Activated naive CD8-positive, alpha-beta T cell treated with anti-CD3 and anti-CD28 coated beads, Interleukin-2, amount 50 U/mL, for 24 hours (primary cell): ENCODE measurements around the gene STKLD1.
"Not testable (repeated sequence)": the region's sequence is repeated elsewhere in the genome, so short reads cannot be mapped to it uniquely, and the experiment has no call there.

ENCODE experiments used
- ATAC-seq: fragments of 150-1000 bp; cut with Tn5 transposase; one replicate; pipeline ENCODE4 v1.10.0; 2021
- DNase-seq: peaks from one replicate; pipeline ENCODE4 v3.0.0; 2021
- H3K27ac Mint-ChIP-seq: one replicate; pipeline ENCODE4 v1.8.0; 2021; ENCODE audit warnings: mild to moderate bottlenecking, mixed read lengths
- H3K27me3 Mint-ChIP-seq: one replicate; pipeline ENCODE4 v1.8.0; 2021; ENCODE audit warnings: mixed read lengths
- H3K36me3 Mint-ChIP-seq: one replicate; pipeline ENCODE4 v1.8.0; 2021; ENCODE audit warnings: low read depth, mixed read lengths
- H3K4me1 Mint-ChIP-seq: one replicate; pipeline ENCODE4 v1.8.0; 2021; ENCODE audit warnings: mixed read lengths
- H3K4me3 Mint-ChIP-seq: one replicate; pipeline ENCODE4 v1.8.0; 2021; ENCODE audit warnings: mild to moderate bottlenecking, moderate library complexity, mixed read lengths
- H3K9me3 Mint-ChIP-seq: one replicate; pipeline ENCODE4 v1.8.0; 2021; ENCODE audit warnings: mixed read lengths

Gene STKLD1

GRCh38 chr9:133379153-133380086 is 3.3 kb downstream of the STKLD1 start:
- ATAC-seq (no peak), DNase-seq (no peak)
- no peaks in the 10 kb centered on the region for H3K9me3 Mint-ChIP-seq
- no peak overlapping the region for H3K4me3 Mint-ChIP-seq
- peaks cover 8% of the 10 kb centered on the region for H3K36me3 Mint-ChIP-seq
- no peak overlapping the region for H3K27ac Mint-ChIP-seq
- H3K4me1 Mint-ChIP-seq, result peaks cover 10% of the 10 kb centered on the region
- peaks cover 2% of the 10 kb centered on the region for H3K27me3 Mint-ChIP-seq

DNA sequence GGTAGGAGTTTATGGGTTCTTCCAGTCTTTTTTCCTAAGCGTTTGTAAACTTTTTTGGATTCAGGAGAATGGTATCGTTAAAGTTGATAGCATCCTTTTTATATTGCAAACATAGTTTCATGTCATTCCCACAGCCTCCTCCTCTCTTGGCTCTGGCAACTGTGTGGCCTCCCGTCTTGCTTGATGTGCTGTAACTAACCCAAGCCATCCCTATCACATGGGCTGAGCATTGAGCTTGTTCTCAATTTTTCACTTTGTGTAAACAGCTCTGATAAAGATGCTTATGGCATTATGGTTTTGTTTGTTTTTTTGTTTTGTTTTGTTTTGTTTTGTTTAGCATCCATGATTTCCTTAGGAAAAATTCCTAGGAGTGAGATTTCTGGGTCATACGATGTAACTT is 4.6 kb downstream of the STKLD1 start:
- Mint-ChIP-seq H3K9me3 (no peaks in the 10 kb centered on the region), H3K27me3 (peaks cover 2% of the 10 kb centered on the region), H3K4me3 (no peak overlapping the region), H3K36me3 (no peaks in the 10 kb centered on the region), H3K4me1 (peaks cover 5% of the 10 kb centered on the region), H3K27ac (no peak overlapping the region)
- DNase-seq (no peak), ATAC-seq (no peak)

- H3K27ac Mint-ChIP-seq, result no peak overlapping the region
- H3K36me3 Mint-ChIP-seq, result no peaks in the 10 kb centered on the region
- DNase-seq (no peak), ATAC-seq (no peak)
- H3K27me3 Mint-ChIP-seq, result no peaks in the 10 kb centered on the region
- no peaks in the 10 kb centered on the region for H3K4me1 Mint-ChIP-seq
- no peak overlapping the region for H3K4me3 Mint-ChIP-seq
- H3K9me3 Mint-ChIP-seq, result no peaks in the 10 kb centered on the region
Measured at GRCh38 chr9:133382507-133383141, 6.5 kb downstream of the STKLD1 start.

GRCh38 chr9:133383438-133383837 is 7.3 kb downstream of the STKLD1 start:
- no peaks in the 10 kb centered on the region for H3K27me3 Mint-ChIP-seq
- H3K4me1 Mint-ChIP-seq, result no peaks in the 10 kb centered on the region
- H3K4me3 Mint-ChIP-seq, result no peak overlapping the region
- no peak for DNase-seq
- no peaks in the 10 kb centered on the region for H3K9me3 Mint-ChIP-seq
- no peak overlapping the region for H3K27ac Mint-ChIP-seq
- ATAC-seq, result no peak
- no peaks in the 10 kb centered on the region for H3K36me3 Mint-ChIP-seq

DNA sequence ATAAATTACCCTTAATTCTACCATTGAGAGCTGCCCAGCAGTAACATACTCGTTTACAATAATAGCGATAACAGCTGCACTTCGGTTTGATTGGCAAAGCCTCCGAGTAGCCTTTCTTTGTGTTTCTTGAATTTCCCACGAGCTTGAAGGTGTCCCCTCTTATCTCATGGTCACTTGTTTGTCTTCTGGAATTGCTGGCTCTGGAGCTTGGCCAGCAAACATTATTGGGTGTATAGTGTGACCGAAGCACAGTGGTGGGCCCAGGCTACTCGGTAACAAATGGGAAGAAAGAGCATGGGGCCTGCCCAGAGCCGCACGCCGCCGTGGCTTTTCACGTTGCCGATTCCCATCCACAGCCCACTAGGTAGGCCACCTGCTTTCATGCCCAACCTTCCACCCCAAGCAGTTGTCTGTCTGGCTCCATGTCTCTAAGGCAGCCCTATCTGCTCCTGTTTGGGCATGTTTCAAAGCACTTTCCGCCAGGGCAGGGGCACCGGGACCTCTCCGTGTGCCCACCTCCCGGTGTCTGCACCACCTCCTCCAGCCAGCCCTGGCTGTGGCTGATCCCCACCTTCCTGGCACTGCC is 8.7 kb downstream of the STKLD1 start:
- Mint-ChIP-seq H3K4me3 (no peak overlapping the region), H3K36me3 (no peaks in the 10 kb centered on the region), H3K9me3 (no peaks in the 10 kb centered on the region), H3K4me1 (no peaks in the 10 kb centered on the region), H3K27ac (no peak overlapping the region), H3K27me3 (peaks cover 2% of the 10 kb centered on the region)
- no peak for DNase-seq
- ATAC-seq, result no peak

GRCh38 chr9:133385452-133385851 is 9.3 kb downstream of the STKLD1 start:
- no peaks in the 10 kb centered on the region for H3K36me3 Mint-ChIP-seq
- H3K9me3 Mint-ChIP-seq, result no peaks in the 10 kb centered on the region
- H3K27me3 Mint-ChIP-seq, result peaks cover 3% of the 10 kb centered on the region
- ATAC-seq (no peak), DNase-seq (no peak)
- H3K4me1 Mint-ChIP-seq, result no peaks in the 10 kb centered on the region
- H3K4me3 Mint-ChIP-seq, result no peak overlapping the region
- H3K27ac Mint-ChIP-seq, result no peak overlapping the region

- H3K27me3 Mint-ChIP-seq, result peaks cover 3% of the 10 kb centered on the region
- no peaks in the 10 kb centered on the region for H3K4me1 Mint-ChIP-seq
- ATAC-seq (no peak), DNase-seq (no peak)
- no peaks in the 10 kb centered on the region for H3K36me3 Mint-ChIP-seq
- no peak overlapping the region for H3K4me3 Mint-ChIP-seq
- no peak overlapping the region for H3K27ac Mint-ChIP-seq
- no peaks in the 10 kb centered on the region for H3K9me3 Mint-ChIP-seq
Measured at GRCh38 chr9:133386338-133386737, 10.2 kb downstream of the STKLD1 start.

DNA sequence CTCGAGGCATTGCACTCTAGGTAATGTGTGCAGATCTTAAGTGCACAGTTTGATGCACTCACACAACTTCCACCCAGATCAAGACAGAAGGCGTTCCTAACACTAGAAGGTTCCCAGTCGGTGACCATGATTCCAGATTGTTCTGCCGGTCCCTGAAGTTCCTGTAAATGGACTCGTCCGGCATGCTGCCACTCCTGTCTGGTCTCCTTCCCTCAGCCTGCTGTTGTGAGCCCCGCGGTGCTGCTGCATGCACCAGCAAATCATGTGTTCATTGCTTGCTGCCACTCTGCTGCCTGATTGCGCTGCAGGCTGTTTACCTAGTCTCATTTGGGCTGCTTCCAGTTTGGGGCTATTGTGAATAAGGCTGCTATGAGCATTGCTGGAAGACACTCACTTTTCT is 11.5 kb downstream of the STKLD1 start:
- H3K4me1 Mint-ChIP-seq, result no peaks in the 10 kb centered on the region
- H3K36me3 Mint-ChIP-seq, result no peaks in the 10 kb centered on the region
- no peak overlapping the region for H3K4me3 Mint-ChIP-seq
- ATAC-seq, result no peak
- H3K27ac Mint-ChIP-seq, result no peak overlapping the region
- DNase-seq, result no peak
- H3K9me3 Mint-ChIP-seq, result no peaks in the 10 kb centered on the region
- peaks cover 3% of the 10 kb centered on the region for H3K27me3 Mint-ChIP-seq

DNA sequence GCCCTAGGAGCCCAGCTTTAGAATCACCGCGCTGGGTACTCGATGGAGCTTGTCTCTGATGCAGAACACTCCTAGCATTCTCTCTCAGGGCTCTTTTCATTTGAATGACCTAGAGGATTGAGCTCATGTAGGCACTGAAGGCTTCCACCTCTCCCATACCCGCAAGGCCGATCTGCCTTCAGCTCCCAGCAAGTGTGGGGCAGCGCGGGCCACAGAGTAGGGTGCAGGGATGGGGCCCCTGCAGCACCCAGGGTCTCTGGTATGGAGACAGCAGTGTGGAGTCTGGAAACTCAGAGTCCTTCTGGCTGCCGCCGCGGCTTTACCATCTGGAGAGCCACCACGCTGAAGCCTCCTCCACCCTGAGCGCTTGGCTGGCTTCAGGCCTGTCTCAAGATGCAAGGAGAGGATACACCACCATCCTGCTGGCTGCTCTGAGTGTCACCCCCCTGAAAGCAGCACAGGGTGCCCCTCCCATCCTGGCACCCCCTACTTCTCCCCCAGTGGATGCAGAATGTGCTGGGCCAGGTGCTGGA is 12.9 kb downstream of the STKLD1 start:
- DNase-seq, result no peak
- Mint-ChIP-seq H3K4me3 (no peak overlapping the region), H3K27ac (no peak overlapping the region), H3K27me3 (peaks cover 3% of the 10 kb centered on the region), H3K4me1 (no peaks in the 10 kb centered on the region), H3K9me3 (no peaks in the 10 kb centered on the region), H3K36me3 (no peaks in the 10 kb centered on the region)
- no peak for ATAC-seq

DNA sequence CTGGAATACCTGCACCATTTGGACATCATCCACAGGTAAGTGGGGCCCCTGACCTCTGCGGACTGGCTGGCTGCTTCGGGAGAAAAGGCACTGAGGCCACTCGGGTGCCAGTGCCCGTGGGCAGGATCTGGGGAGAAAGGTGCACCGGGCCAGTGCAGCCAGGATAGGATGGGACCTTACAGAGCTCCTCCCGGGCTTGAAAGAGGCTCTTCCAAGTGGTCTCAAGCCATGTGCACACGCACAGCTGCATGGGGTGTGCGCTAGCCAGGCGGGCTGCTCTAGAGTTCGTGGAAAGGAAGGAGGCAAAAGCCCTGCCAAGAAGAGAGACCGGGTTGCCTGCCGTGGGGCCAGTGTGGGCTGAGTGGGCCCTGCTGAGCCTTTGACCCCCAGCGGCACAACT is 13.4 kb downstream of the STKLD1 start:
- Mint-ChIP-seq H3K4me1 (no peaks in the 10 kb centered on the region), H3K27ac (no peak overlapping the region)

DNA sequence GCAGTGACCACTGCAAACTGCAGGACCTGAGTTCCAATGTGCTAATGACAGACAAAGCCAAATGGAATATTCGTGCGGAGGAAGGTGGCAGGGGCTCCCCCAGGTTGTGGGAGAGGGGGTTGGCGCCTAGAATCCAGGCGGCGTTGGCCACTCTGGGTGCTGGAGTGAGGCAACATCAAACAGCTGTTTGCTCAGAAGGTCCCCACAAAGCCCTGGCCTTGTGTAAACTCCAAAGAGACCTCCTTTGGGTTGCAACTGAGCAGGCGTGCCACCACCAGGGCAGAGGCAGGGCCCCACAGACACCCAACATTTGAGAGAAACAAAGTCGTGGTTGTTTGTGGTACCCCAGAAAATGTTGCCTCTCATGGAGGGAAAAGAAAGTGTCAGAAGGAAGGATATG is 14.5 kb downstream of the STKLD1 start:
- Mint-ChIP-seq H3K27ac (no peak overlapping the region), H3K36me3 (no peaks in the 10 kb centered on the region), H3K4me3 (no peak overlapping the region), H3K4me1 (no peaks in the 10 kb centered on the region), H3K27me3 (peaks cover 3% of the 10 kb centered on the region), H3K9me3 (no peaks in the 10 kb centered on the region)
- no peak for ATAC-seq
- DNase-seq, result no peak

More for the DNA sequence above, 13.4 kb downstream of the STKLD1 start:
- Mint-ChIP-seq H3K4me3 (no peak overlapping the region), H3K9me3 (no peaks in the 10 kb centered on the region), H3K27me3 (peaks cover 3% of the 10 kb centered on the region), H3K36me3 (no peaks in the 10 kb centered on the region)
- no peak for ATAC-seq
- DNase-seq, result no peak

GRCh38 chr9:133391449-133391848 is 15.3 kb downstream of the STKLD1 start:
- H3K27me3 Mint-ChIP-seq, H3K4me1 Mint-ChIP-seq, ATAC-seq, H3K4me3 Mint-ChIP-seq, H3K36me3 Mint-ChIP-seq, DNase-seq, H3K9me3 Mint-ChIP-seq, H3K27ac Mint-ChIP-seq: not testable (repeated sequence)

- not testable (repeated sequence) for H3K27ac Mint-ChIP-seq, DNase-seq, ATAC-seq, H3K27me3 Mint-ChIP-seq, H3K36me3 Mint-ChIP-seq, H3K4me1 Mint-ChIP-seq, H3K9me3 Mint-ChIP-seq, H3K4me3 Mint-ChIP-seq
Measured at GRCh38 chr9:133392308-133392707, 16.1 kb downstream of the STKLD1 start.

DNA sequence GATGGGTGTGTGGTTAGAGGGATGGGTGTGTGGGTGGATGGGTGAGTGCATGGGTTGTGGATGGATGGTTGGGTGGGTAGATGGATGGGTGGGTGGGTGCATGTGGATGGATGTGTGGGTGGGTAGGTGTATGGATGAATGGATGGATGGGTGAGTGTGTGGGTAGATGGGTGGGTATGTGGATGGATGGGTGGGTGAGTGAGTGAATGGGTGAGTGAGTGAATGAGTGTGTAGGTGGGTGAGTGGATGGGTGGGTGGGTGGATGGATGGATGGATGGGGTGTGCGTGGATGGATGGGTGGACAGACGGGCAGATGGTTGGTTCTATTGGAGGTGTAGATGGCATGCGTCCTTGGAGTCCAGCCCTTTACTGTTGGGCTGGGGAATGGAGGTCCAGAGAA is 17.2 kb downstream of the STKLD1 start:
- no peak for ATAC-seq
- Mint-ChIP-seq H3K27me3 (peaks cover 3% of the 10 kb centered on the region), H3K36me3 (no peaks in the 10 kb centered on the region), H3K4me1 (no peaks in the 10 kb centered on the region), H3K4me3 (no peak overlapping the region), H3K27ac (no peak overlapping the region), H3K9me3 (no peaks in the 10 kb centered on the region)
- no peak for DNase-seq
